RPMI7951 (cell line): Measurements from ENCODE around the gene WLS. TPM values are rescaled to one million over a fixed set of nuclear protein-coding genes. Genes with fewer than 3 reads are reported as not detected.

Experiments
- DNase-seq: peaks from one replicate; pipeline ENCODE4 v3.0.0-alpha.2; 2012; ENCODE audit warnings: low read depth
- total RNA-seq: library from RNA; depleted of rRNA; stranded (reverse); fragments of >200 nt; shearing (Covaris generic); gene quantifications from 2 replicates; pipeline ENCODE4 v1.2.3, GENCODE V29; 2014

Gene WLS
- total RNA-seq, 1 experiment from 2014 or later = 77.6 TPM

- DNase-seq = no peak
These were observed 3.5 kb downstream of the WLS start for GRCh38 chr1:68228851-68229250.

- DNase-seq = no peak
These were observed 4.7 kb downstream of the WLS start for GRCh38 chr1:68227598-68227997.

- DNase-seq = no peak
These were observed 6.5 kb downstream of the WLS start for GRCh38 chr1:68225781-68226180.

GRCh38 chr1:68223687-68224086 lies 8.6 kb downstream of the WLS start:
- no peak for DNase-seq

- peak; percentile 62 for DNase-seq
These were observed 10.3 kb downstream of the WLS start for GRCh38 chr1:68221980-68222373.

GRCh38 chr1:68221001-68221979 lies 11.0 kb downstream of the WLS start:
- DNase-seq = no peak

- DNase-seq = no peak
These were observed 11.9 kb downstream of the WLS start for GRCh38 chr1:68220420-68220819.

- no peak for DNase-seq
These were observed 13.8 kb downstream of the WLS start for GRCh38 chr1:68218490-68218889.

- no peak for DNase-seq
These were observed 14.7 kb downstream of the WLS start for GRCh38 chr1:68217618-68218017.

GRCh38 chr1:68217060-68217554 lies 15.2 kb downstream of the WLS start:
- no peak for DNase-seq

GRCh38 chr1:68216089-68216772 lies 16.1 kb downstream of the WLS start:
- no peak for DNase-seq

- DNase-seq = peak; percentile 63
These were observed 18.5 kb downstream of the WLS start for GRCh38 chr1:68213843-68214242.

- DNase-seq = no peak
These were observed 20.5 kb downstream of the WLS start for GRCh38 chr1:68211761-68212380.

GRCh38 chr1:68210829-68211228 lies 21.5 kb downstream of the WLS start:
- DNase-seq = no peak

GRCh38 chr1:68210027-68210426 lies 22.3 kb downstream of the WLS start:
- DNase-seq = peak; percentile 33

- DNase-seq = peak; percentile 52
These were observed 25.3 kb downstream of the WLS start for GRCh38 chr1:68206848-68207689.

GRCh38 chr1:68205794-68206358 lies 26.4 kb downstream of the WLS start:
- DNase-seq = no peak

GRCh38 chr1:68204977-68205630 lies 27.2 kb downstream of the WLS start:
- DNase-seq = no peak

GRCh38 chr1:68202239-68202832 lies 30.0 kb downstream of the WLS start:
- DNase-seq = no peak
